Hippocampal formation (tissue), 2 donors: ENCODE measurements around the gene HSPB2.
"Not testable (repeated sequence)": the region's sequence is repeated elsewhere in the genome, so short reads cannot be mapped to it uniquely, and the experiment has no call there.

ENCODE experiments used
- DNase-seq, 2 donors: peaks; one replicate each; lab custom pipeline; 2025; lab: John Stamatoyannopoulos, UW

HSPB2 gene

DNA sequence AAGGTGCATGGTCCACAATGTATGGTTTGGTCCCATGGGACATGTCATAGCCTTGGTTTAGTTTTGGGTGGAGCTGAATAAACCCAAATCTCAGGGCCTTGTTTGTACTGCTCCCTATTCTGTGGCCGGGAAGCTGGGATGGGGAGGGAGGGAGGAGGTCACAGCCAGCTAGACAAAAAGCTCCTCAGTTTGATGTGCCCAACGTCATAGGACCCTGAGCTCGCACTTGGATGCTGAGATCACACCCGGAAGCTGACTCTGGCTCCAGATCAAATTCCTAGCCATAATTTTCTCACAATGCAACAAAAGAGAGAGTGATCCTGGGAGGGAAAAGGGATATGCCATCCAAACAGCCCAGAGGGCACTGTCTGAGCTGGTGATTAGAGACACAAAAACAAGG lies 1.5 kb downstream of the HSPB2 start:
- peak; percentile 83 to 85 for DNase-seq

DNA sequence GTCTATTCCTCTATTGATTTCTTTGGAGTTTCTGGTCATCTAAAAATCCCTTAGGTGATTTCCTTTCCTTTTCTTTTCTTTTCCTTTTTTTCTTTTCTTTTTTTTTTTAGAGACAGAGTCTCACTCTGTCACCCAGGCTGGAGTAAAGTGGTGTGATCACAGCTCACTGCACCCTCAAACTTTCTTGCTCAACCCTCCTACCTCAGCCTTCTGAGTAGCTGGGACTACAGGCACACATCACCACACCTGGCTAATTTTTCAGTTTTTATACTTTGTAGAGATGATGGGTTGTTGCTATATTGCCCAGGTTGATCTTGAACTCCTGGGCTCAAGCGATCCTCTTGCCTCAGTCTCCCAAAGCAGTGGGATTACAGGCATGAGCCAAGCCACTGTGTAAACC lies 4.2 kb downstream of the HSPB2 start:
- no peak for DNase-seq

DNA sequence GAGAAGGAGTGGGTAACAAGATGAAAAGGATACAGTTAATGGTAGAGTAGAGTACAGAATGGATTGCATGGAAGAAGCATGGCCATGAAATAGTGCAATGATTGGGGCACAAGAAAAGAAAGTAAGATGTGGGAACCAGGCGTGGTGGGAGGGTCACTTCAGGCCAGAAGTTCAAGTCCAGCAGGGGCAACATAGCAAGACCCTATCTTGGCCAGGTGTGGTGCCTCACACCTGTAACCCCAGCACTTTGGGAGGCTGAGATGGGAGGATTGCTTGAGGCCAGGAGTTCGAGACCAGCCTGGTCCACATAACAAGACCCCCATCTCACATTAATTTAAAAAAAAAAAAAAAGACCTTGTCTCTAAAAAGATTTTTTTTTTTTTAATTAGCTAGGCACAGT lies 4.8 kb downstream of the HSPB2 start:
- no peak for DNase-seq

DNA sequence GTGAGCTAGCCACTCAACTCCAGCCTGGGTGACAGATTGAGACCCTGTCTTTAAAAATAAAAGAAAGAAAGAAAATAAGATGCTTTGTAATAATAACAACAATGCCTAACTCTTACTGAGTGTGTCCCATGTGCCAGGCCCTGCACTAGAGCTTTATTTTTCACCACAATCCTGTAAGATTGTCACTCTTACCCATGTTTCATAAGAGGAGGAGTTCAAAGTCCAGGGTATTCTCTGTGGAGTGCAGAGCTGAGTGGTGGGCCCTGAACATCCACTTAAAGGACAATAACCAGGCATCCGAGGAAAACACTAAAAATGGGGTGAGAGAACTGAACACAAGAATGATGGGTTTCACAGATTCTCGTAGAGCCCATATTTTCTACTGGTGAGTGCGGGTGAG lies 5.3 kb downstream of the HSPB2 start:
- no peak for DNase-seq

DNA sequence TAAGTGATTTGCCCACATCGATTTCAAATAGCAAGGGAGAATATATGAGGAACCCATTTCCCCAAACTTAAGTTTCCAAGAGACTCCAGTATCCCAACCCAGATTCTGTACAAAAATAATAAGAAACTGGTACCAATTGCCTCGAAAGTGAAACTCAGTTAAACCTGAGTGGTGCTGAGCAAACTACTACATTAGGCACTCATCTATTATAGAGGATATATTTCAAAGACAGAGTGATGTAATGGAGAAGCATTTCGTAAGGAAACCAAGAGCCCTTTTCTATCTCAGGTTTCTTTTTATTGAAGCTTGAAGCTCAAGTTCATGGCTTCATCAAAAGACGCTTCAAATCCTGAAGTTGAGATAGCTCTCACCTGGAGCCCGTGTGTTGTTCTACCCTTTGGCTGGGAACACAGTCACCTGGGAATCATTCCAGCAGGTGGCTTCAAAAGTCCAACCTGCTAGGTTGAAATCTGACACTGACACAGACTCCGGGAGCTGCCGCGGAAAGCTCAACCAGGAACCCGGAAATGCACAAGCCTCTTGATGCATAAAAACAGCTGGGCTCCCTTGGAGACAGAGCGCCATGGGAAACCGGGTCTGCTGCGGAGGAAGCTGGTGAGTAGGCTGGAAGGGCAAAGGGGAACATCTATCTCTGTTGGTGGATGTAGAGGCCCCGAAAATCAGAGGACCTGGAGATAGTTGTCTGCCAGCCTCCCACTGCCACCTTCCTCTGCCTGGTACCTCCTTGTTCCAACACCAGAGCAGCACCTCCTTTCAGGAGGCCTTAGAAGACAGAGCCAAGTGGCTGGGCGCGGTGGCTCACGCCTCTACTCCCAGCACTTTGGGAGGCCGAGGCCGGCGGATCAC lies 6.1 kb downstream of the HSPB2 start, which contains the start of gene C11orf52:
Gene C11orf52 (plus strand): TSS at position 524 of the 867 bp plus-strand sequence. CDS start 60 bp downstream, at position 584.
- no peak for DNase-seq

DNA sequence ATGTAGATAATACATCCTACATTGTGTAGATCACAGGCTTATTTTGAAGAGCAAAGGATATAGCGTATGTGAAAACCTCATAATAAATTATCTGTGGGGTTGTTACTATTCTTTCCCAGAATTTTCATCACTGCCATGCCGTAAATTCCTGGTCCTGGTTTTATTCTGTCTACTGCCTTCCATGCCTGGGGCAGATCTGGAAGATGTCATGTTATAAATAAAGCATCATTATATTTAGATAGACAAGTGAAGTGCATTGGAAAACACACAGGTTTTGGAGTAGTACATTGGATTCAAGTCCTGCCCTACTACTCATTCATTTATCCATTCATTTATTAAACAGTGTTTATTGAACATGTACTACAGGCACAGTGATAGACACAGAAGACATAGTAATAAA lies 8.4 kb downstream of the HSPB2 start:
- DNase-seq, result no peak

DNA sequence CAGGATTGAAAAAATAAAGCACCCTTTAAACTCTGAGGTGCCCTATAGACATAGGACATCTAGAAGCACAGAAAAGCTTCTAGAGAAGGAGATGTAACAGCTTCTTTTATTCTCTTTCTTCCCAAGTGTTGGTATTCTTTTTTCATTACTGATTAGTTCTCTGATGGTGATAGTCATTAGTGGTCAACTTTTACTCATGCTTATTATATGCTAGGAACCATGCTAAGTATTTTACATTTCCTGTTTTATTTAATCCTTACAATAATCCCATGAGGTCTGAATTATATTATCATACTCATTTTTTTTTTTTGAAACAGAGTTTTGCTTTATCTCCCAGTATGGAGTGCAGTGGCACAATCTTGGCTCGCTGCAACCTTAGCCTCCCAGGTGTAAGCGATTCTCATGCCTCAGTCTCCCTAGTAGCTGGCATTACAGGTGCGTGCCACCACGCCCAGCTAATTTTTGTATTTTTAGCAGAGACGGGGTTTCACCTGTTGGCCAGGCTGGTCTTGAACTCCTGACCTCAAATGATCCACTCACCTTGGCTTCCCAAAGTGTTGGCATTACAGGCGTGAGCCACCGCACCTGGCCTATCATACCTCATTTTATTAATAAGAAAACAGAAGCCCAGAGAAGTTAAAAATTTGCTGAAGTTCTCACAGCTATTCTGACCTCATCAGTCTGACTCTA lies 9.2 kb downstream of the HSPB2 start:
- no peak for DNase-seq

DNA sequence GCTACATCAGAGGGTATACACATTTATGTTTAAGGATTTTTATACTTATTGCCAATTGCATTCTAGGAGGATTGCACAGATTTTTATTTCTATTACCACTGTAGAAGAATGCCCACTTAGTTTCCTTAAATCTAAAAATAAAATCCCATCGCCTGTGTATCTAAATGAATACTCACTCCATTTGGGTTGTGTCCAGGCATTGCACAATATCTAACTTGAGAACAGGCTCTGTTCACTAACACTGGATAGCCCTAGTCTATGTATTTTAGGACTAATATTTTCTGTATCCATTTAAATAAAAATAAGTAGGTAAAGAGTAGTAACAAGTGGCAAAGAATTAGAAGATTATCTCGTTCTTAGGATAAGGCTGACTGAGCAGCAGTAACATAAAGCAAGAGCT lies 10.3 kb downstream of the HSPB2 start:
- peak in 1 of 2 donors; percentile 47 for DNase-seq

DNA sequence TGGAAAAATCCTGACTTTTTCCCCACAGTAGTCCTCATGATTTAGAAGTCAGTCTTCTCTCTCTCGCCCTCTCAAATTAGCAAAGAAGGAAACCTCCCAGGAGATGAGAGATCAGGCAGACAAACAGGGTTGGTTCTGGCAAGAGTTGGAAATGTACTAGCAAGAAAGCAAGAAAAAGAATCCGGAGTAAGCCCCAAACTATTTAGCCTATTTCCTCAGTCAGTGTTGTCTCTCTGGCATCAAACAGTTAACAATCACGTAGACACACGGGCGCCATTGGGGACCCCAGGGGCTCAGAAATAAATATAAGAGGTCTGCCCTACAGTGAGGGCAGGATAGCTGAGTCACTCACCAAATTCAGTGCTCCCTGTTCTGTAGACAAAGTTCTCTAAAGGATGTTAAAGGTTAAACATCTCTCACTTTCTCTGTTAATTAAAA lies 10.8 kb downstream of the HSPB2 start:
- no peak for DNase-seq

DNA sequence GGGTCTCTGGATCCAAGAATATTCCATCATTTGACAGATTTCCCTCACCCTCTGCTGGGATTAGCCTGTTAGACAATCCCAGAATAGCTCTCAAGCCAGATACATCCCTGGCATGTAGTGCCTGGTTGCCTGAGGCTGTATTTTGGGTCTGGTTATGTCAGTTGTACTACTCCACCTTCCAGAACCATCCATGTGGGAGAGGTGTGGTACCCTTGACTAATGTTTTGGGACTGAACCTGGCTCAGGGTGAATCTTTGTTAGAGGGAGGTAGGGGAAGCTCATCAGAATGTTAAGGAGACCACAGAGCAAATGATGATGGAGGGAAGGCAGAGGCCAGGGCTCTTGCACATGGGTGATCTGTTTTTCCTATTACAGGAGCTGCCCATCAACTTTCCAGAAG lies 11.4 kb downstream of the HSPB2 start:
- DNase-seq, result no peak

DNA sequence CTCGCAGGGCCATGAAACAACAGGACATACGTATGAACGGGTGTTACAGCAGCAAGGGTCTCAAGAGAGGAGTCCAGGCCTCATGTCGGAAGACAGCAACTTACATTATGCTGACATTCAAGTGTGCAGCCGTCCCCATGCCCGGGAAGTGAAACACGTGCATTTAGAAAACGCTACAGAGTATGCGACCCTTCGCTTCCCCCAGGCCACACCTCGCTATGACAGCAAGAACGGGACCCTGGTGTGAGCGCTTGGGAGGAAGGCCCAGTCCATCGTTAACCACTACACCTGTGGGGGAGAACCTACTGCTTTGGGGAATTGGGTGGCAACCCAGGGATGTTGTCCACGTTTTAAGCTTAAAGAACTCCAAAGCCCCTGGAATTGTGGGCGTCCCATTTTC lies 13.4 kb downstream of the HSPB2 start:
- DNase-seq, result no peak

DNA sequence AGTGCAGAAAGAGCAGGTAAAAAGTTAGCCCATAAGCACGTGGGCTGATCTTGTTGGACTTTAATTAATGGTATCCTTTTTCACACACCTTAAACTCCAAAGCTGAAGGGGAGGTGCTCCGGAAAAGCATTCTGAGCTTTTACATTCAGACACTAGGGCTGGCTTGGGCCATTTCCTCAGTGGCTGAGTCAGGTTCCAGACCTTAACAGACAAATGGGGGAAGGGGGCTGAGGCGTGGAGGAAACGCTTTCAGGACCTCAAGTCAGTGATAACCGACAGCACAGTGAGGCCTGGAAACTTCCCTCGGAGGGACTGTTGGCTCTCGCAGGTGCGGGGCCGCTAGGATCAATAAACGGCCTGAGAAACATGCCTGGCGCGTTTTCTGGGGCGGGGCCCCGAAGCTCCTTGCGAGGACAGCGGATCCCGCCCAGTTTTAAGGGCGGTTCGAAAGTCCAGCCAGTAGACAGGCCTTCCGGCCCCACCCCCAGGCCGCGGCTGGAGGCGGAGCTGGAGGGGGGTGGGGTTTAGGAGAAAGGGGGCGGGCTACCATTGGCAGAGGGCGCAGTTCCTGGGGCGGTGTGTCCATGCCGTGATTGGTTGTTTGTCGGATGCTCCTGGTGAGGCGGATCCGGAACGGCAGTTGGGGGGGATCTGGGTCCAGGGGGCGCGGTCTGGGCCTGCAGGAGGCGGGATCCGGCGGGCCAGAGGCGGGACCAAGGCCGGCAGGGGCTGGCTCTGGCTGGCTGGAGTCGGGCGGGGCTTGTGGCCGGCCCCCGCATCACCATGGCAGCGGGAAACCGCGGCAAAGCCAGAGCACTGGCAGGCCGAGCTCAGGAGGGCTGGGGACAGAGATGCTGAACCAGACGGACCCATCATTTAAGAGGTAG lies 14.2 kb downstream of the HSPB2 start:
- DNase-seq, result peak; percentile 97 to 98

DNA sequence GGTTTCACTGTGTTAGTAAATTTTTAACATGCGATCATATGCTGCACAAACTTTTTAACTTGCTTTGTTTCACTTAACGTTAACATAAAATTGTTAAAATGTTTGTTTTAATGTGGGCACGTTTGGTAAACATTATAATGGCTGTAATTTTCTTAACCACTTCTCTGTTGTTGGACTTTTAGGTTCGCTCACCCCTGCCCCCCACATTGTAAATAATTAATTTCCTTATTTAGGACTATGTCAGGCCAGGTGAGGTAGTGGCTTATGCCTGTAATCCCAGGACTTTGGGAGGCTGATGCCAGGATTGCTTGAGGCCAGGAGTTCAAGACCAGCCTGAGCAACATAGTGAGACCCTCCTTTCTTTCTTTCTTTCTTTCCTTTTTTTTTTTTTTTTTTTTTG lies 17.9 kb downstream of the HSPB2 start:
- DNase-seq, result no peak

DNA sequence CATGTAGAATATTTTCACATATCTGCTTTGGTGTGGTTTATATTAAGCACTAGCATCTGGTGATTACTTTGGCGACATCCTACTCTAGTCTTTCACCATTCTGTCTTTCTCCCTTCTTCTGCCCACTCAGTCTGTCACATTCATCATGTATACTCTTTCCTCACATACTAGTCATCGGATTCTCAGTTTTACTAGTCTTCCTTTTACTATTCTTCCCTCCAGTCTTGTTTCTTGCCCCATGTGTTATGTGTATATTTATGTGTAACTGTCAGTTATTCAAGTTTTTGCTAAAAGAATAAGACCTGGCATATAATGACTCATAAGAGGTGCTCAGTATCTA lies 20.0 kb downstream of the HSPB2 start:
- peak in 1 of 2 donors; percentile 28 for DNase-seq

DNA sequence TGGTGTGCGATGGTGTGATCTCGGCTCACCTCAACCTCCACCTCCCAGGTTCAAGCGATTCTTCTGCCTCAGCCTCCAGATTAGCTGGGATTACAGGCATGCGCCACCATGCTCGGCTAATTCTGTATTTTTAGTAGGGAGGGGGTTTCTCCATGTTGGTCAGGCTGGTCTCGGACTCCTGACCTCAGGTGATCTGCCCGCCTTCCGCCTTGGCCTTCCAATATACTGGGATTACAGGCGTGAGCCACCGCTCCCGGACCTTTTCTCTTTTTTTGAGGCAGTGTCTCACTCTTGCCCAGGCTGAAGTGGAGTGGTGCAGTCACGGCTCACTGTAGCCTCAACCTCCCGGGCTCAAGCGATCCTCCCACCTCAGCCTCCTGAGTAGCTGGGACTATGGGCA lies 20.6 kb downstream of the HSPB2 start:
- DNase-seq, result not testable (repeated sequence)

DNA sequence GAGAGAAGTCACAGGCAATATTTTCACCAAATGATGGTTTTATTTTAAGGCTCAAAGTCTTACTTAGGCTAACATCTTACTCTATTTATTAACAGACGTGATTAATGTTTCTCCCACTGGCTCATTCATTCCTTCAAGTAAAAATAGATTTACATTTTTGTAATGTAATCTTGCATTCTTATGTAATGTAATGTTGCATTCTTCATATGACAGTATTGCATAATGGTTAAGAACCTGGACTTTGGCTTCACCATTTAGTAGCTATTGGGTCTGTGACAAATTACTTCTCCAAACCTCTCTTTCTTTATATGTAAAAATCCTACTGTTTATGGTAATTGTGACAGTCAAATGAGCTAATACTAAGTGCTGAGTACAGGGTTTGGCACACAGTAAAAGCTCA lies 21.3 kb downstream of the HSPB2 start:
- DNase-seq, result no peak

DNA sequence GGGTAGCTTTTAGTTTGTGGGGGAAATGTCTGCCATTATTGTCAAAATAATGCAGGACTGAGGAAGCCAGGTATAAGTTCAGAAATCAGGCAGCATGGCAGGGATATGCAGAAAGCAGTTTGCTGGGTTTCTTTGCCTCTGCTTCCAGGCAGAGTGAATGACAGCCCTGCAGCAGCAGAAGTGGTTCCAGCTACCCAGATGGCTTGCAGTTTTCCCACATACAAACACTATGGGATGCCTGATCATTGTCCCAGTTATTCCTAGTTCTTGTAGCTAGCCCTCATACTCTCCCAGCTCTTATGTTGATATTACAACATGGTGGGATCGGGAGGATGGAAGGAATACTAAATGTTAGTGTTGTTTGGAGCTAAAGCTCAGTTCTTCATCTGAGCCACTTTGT lies 21.8 kb downstream of the HSPB2 start:
- no peak for DNase-seq

DNA sequence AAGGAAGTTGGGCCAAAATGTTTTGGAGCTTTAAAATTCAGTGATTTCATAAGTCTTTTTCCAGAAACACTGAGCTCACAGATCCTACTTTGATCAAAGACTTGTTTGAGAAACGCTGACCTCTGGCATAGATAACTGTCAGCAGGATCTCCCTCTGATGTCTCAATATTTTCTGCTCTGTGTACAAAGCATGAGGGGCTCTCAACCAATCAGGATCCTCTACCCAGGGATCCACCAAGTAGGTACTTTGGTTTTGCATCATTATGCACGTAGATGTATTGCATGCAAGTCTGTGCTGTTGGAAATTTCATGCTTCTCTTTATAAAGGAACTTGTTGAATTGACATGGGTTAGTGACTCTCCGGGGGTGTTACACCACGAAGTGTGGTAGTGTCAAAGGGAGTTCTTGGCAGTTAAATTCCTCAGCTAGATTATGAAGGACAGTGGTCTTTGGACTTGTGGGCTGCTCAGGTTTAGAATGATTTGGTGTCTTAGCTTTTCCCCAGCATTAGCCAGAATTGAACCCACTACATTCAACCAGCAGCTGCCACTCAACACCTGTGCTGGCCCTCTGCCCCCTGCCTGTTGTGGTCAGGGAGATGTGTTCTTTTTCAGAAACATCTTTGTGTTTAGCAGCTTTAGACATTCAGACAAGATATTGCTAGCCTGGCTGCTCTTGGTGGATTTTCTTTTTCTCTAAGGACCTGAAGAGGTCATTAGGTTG lies 22.9 kb downstream of the HSPB2 start:
- DNase-seq, result no peak

DNA sequence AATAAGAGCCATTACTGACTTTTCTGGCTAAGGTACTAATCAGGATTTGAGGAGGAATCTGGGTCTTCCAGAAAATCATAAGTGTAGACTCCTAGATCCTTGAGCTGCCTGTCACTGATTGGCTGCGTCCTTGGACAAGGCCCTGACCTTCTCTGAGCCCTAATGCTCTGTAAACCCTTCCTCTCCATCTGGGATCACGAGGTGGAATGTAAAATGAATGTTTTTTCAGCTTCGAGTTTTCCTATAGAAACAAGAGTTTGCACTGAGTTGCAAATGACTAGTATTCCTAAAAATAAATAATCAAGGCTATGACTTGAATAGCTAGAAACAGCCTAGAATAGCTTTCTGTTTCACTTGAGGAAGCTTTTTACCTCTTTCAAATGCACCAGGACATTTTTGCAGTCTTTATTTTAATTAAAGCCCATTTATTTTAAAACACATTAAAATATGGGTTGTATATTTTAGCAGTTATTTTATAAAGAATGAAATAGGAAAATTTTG lies 23.6 kb downstream of the HSPB2 start:
- DNase-seq, result no peak

DNA sequence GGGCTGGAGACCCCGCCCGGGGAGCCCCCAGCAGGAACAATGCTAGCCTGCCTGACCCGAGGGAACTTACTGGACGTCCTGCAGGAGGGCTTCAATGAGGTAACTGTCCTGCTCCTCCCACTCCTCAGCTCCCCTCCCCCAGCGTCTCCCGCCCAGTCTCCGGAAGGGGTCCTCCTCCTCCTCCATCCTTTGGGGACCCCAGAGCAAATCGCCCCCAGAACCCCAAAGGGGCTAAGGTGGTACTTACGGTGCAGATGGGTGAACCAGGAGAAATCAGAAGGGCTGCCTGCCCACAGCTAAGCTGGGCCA lies 24.9 kb downstream of the HSPB2 start:
- DNase-seq, result no peak

DNA sequence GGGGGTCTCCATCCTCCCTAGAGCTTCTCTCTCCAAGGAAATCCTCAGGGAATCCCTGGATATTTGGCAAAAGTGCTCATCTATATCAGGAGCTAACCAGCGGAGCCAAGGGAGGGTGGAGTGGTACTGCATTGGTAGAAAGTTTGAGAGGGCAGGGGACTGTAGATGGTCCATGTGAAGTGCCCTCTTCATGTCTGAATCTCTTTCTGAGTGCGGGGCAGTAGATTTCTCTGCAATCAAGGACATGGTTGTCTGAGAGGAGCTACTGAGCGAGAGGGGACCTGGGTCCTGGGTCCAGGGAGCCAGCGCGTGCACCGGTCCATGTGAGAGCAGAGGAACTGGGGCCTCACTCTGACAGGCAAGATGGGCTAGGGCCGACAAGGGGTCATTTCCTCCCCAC lies 25.3 kb downstream of the HSPB2 start:
- DNase-seq, result no peak

DNA sequence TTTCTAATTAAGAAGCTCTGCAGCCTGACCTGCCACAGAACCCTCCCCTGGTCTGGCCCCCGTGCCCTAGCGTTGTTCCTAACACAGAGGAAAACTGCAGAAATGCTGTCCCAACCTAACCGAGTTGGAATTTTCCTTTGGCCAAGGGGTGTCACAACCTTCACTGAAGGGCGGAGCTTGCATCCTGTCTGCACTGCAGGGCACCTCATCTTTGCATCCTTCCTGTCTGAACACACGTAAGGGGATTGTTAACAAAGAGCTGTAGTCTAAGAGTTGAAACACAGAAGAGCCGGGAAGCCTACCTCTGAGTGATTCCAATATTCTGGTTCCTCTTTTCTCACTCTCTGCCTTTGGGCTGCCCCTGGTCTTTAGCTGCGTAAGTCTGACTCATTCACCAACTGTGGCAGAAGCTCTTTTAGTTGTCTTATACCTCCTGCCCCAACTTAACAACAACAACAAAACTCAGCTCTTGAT lies 26.2 kb downstream of the HSPB2 start:
- DNase-seq, result peak in 1 of 2 donors; percentile 51
